ENCODE data around the gene PRIM2.
"Not testable (repeated sequence)": the region's sequence is repeated elsewhere in the genome, so short reads cannot be mapped to it uniquely, and the experiment has no call there.

The PRIM2 gene, protein sequence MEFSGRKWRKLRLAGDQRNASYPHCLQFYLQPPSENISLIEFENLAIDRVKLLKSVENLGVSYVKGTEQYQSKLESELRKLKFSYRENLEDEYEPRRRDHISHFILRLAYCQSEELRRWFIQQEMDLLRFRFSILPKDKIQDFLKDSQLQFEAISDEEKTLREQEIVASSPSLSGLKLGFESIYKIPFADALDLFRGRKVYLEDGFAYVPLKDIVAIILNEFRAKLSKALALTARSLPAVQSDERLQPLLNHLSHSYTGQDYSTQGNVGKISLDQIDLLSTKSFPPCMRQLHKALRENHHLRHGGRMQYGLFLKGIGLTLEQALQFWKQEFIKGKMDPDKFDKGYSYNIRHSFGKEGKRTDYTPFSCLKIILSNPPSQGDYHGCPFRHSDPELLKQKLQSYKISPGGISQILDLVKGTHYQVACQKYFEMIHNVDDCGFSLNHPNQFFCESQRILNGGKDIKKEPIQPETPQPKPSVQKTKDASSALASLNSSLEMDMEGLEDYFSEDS

DNA sequence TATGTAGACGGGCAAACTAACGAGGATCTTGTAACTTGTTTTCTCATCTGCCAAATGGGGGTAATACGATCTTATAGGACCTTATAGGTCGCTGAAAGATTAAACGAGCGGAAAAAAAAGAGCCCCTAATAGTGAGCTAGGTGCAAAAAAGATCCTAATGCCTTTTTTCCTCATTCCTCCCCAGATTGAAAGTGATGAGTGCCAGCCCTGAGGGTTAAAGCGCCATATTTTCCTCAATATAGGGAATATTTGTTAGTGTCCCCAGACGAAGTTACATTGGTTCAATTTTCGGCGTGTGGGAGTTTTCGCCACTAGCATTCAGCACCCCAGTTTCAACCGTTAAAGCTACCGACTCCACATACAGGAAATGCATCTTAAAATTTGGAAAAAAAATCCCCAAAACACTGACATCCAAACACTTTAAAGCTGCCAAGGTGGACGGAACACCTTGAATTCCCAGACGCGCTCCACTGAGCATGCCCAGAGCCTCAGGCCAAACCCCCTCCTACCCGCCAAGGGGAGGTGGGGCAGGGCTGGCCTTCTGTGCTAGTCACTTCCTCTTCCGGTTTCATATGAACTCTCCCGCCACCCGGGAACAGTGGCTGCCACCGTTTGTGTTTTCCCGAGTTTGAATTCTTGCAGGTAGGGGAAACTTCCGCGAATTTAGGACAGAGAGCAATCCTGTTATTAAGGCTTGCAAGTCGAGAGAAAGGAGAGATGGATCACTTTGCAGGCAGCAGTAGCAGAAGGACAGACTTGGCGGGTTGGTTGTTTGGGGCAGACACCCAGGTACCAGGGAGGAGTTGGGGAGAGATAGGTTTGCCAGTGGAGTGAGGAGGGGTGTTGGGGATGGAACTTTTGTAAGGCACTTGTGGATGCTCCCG, at the start of gene PRIM2:
Gene PRIM2, plus strand, starts transcription at position 571 of the 884 bp plus-strand sequence. CDS start 816 bp downstream, outside the sequence.
- peak within 1 kb of the TSS; percentile 92 for H3K9ac ChIP-seq (ENCODE audit: low read depth, low read length, poor library complexity, severe bottlenecking)
- H4K20me1 ChIP-seq (ENCODE audit: insufficient read depth, low read length, poor library complexity, severe bottlenecking): peaks cover 12% of the 10 kb centered on the region
- H3F3A ChIP-seq (ENCODE audit: low read depth): no peaks in the 10 kb centered on the region
- no peaks in the 10 kb centered on the region for H3K9me2 ChIP-seq (replicated peaks; ENCODE audit: low read depth, low read length)
- peaks cover 45% of the 10 kb centered on the region for H3K79me2 ChIP-seq (ENCODE audit: insufficient read depth, low read length)
- TF ChIP-seq EZH2phosphoT487 (IDR thresholded peaks at IDR 0.05; ENCODE audit: borderline replicate concordance): no peak
- TF ChIP-seq, protein P1, sequence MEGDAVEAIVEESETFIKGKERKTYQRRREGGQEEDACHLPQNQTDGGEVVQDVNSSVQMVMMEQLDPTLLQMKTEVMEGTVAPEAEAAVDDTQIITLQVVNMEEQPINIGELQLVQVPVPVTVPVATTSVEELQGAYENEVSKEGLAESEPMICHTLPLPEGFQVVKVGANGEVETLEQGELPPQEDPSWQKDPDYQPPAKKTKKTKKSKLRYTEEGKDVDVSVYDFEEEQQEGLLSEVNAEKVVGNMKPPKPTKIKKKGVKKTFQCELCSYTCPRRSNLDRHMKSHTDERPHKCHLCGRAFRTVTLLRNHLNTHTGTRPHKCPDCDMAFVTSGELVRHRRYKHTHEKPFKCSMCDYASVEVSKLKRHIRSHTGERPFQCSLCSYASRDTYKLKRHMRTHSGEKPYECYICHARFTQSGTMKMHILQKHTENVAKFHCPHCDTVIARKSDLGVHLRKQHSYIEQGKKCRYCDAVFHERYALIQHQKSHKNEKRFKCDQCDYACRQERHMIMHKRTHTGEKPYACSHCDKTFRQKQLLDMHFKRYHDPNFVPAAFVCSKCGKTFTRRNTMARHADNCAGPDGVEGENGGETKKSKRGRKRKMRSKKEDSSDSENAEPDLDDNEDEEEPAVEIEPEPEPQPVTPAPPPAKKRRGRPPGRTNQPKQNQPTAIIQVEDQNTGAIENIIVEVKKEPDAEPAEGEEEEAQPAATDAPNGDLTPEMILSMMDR (conservative IDR thresholded peaks at IDR 0.05; ENCODE audit: low read length): no peak
- H3K4me2 ChIP-seq (ENCODE audit: low read depth, low read length, poor library complexity, severe bottlenecking): peak within 1 kb of the TSS; percentile 99
- no peaks in the 10 kb centered on the region for H3K27me3 ChIP-seq (ENCODE audit: insufficient read depth, low read length, poor library complexity, severe bottlenecking)
- H3K4me3 ChIP-seq (ENCODE audit: low read length, poor library complexity, severe bottlenecking): peak within 1 kb of the TSS; percentile 90
- peaks cover 13% of the 10 kb centered on the region for H3K36me3 ChIP-seq (ENCODE audit: insufficient read depth, low read length)
- peaks cover 43% of the 10 kb centered on the region for H3K4me1 ChIP-seq (ENCODE audit: insufficient read depth, low read length, poor library complexity, severe bottlenecking)
- H3K9me3 ChIP-seq (ENCODE audit: insufficient read depth, low read depth, low read length): no peaks in the 10 kb centered on the region
- H2AFZ ChIP-seq (ENCODE audit: low read length): peak within 1 kb of the TSS; percentile 98

DNA sequence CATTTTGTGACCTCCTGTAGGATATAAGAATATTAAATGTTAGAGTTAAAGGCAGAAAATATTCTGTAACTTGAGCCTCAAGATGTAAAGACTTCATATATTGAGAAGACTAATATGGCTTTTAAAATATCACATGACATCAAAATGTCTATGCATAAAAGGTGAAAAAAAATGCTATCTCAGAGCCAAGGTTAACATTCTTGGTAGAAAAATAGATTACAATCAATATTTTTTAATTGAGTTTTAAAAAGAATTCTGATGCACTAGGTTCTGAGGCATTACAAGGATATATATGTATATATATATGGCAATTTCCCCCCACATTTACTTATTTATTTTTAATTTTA, 49.2 kb upstream of the PRIM2 start:
- Histone ChIP-seq H3K27me3 (ENCODE audit: insufficient read depth, low read length, poor library complexity, severe bottlenecking) (no peaks in the 10 kb centered on the region), H3K4me1 (ENCODE audit: insufficient read depth, low read length, poor library complexity, severe bottlenecking) (no peaks in the 10 kb centered on the region), H3K4me2 (ENCODE audit: low read depth, low read length, poor library complexity, severe bottlenecking) (no peak overlapping the region), H3K36me3 (ENCODE audit: insufficient read depth, low read length) (no peaks in the 10 kb centered on the region), H3K9ac (ENCODE audit: low read depth, low read length, poor library complexity, severe bottlenecking) (no peak overlapping the region), H3K9me3 (ENCODE audit: insufficient read depth, low read depth, low read length) (no peaks in the 10 kb centered on the region), H3K4me3 (ENCODE audit: low read length, poor library complexity, severe bottlenecking) (no peak overlapping the region), H3K79me2 (ENCODE audit: insufficient read depth, low read length) (no peaks in the 10 kb centered on the region), H3F3A (ENCODE audit: low read depth) (no peaks in the 10 kb centered on the region), H2AFZ (ENCODE audit: low read length) (no peak overlapping the region; the same call in 1 of the 2 replicates), H3K9me2 (replicated peaks; ENCODE audit: low read depth, low read length) (no peaks in the 10 kb centered on the region), H4K20me1 (ENCODE audit: insufficient read depth, low read length, poor library complexity, severe bottlenecking) (no peaks in the 10 kb centered on the region)
- TF ChIP-seq, protein P1 (conservative IDR thresholded peaks at IDR 0.05; ENCODE audit: low read length): no peak

DNA sequence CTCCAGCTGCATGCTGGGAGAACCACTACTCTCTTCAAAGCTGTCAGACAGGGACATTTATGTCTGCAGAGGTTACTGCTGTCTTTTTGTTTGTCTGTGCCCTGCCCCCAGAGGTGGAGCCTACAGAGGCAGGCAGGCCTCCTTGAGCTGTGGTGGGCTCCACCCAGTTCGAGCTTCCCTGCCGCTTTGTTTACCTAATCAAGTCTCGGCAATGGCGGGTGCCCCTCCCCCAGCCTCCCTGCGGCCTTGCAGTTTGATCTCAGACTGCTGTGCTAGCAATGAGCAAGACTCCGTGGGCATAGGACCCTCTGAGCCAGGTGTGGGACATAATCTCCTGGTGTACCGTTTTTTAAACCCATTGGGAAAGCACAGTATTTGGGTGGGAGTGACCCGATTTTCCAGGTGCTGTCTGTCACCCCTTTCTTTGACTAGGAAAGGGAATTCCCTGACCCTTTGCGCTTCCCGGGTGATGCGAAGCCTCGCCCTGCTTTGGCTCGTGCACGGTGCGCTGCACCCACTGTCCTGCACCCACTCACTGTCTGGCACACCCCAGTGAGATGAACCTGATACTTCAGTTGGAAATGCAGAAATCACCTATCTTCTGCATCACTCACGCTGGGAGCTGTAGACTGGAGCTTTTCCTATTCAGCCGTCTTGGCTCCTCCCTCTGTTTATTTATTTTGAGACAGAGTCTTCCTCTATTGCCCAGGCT, 43.2 kb upstream of the PRIM2 start:
- H2AFZ ChIP-seq (ENCODE audit: low read length); H3K4me3 ChIP-seq (ENCODE audit: low read length, poor library complexity, severe bottlenecking); H3K4me2 ChIP-seq (ENCODE audit: low read depth, low read length, poor library complexity, severe bottlenecking); H3K36me3 ChIP-seq (ENCODE audit: insufficient read depth, low read length); H3K4me1 ChIP-seq (ENCODE audit: insufficient read depth, low read length, poor library complexity, severe bottlenecking); H3K79me2 ChIP-seq (ENCODE audit: insufficient read depth, low read length); H3K9me2 ChIP-seq (replicated peaks; ENCODE audit: low read depth, low read length); H3K27me3 ChIP-seq (ENCODE audit: insufficient read depth, low read length, poor library complexity, severe bottlenecking); H3K9ac ChIP-seq (ENCODE audit: low read depth, low read length, poor library complexity, severe bottlenecking); H3K9me3 ChIP-seq (ENCODE audit: insufficient read depth, low read depth, low read length); H3F3A ChIP-seq (ENCODE audit: low read depth); H4K20me1 ChIP-seq (ENCODE audit: insufficient read depth, low read length, poor library complexity, severe bottlenecking): not testable (repeated sequence)
